Neural cell (in vitro differentiated cells): ENCODE measurements around the gene AP2A2. TPM values are rescaled to one million over a fixed set of nuclear protein-coding genes. Genes with fewer than 3 reads are reported as not detected.

Experiments
- H2AFZ ChIP-seq: fragments of 200-600, 300-800 bp; sonication (generic), shearing (Covaris generic); 2 replicates; pipeline ENCODE4 v1.6.0; 2014; ENCODE audit warnings: low read depth, mild to moderate bottlenecking, antibody characterized with exemption, low read length, moderate library complexity
- H3F3A ChIP-seq: fragments of 200-600 bp; shearing (Covaris generic); 2 replicates; pipeline ENCODE4 v1.6.1; 2016; ENCODE audit warnings: mild to moderate bottlenecking, moderate library complexity, mixed read lengths, antibody characterized with exemption, low read length; ENCODE audit not compliant: insufficient read depth, poor library complexity, severe bottlenecking
- H3K27ac ChIP-seq: fragments of 200-600, 300-800 bp; sonication (generic), shearing (Covaris generic); 2 replicates; pipeline ENCODE4 v1.5.1; 2014; ENCODE audit warnings: mild to moderate bottlenecking, low read length, moderate library complexity
- H3K27me3 ChIP-seq: fragments of 300-800, 200-600 bp; sonication (generic), shearing (Covaris generic); 2 replicates; pipeline ENCODE4 v1.6.0; 2014; ENCODE audit warnings: mild to moderate bottlenecking, low read depth, low read length, moderate library complexity; ENCODE audit not compliant: insufficient read depth
- H3K36me3 ChIP-seq: fragments of 300-800, 200-600 bp; sonication (generic), shearing (Covaris generic); 2 replicates; pipeline ENCODE4 v1.5.1; 2014; ENCODE audit warnings: mild to moderate bottlenecking, antibody characterized with exemption, low read length, moderate library complexity; ENCODE audit not compliant: insufficient read depth
- H3K4me2 ChIP-seq: fragments of 300-800, 200-600 bp; sonication (generic), shearing (Covaris generic); 2 replicates; pipeline ENCODE4 v1.6.0; 2014; ENCODE audit warnings: mild to moderate bottlenecking, low read length
- H3K4me3 ChIP-seq: fragments of 300-800, 200-600 bp; sonication (generic), shearing (Covaris generic); 2 replicates; pipeline ENCODE4 v1.5.1; 2014; ENCODE audit warnings: mild to moderate bottlenecking, low read length, moderate library complexity
- H3K79me2 ChIP-seq: fragments of 200-600 bp; shearing (Covaris generic); replicated peaks from 2 replicates; pipeline ENCODE4 v1.6.0; 2014; ENCODE audit warnings: mild to moderate bottlenecking, low read length, moderate library complexity; ENCODE audit not compliant: insufficient read depth
- H3K9ac ChIP-seq: fragments of 300-800, 200-600 bp; sonication (generic), shearing (Covaris generic); 2 replicates; pipeline ENCODE4 v1.6.1; 2016; ENCODE audit warnings: mild to moderate bottlenecking, low read length, mixed read lengths
- H3K9me2 ChIP-seq: fragments of 200-600 bp; shearing (Covaris generic); 2 replicates; pipeline ENCODE4 v1.6.1; 2016; ENCODE audit warnings: mild to moderate bottlenecking, low read length, mixed read lengths; ENCODE audit not compliant: insufficient read depth
- H3K9me3 ChIP-seq: fragments of 200-600, 300-800 bp; sonication (generic), shearing (Covaris generic); 2 replicates; pipeline ENCODE4 v1.6.1; 2016; ENCODE audit warnings: mild to moderate bottlenecking, mixed run types, low read length, moderate library complexity, mixed read lengths
- H4K20me1 ChIP-seq: fragments of 200-600 bp; shearing (Covaris generic); 2 replicates; pipeline ENCODE4 v1.6.1; 2016; ENCODE audit warnings: mild to moderate bottlenecking, mixed run types; ENCODE audit not compliant: insufficient read depth
- EP300 ChIP-seq: fragments of 450-650 bp; conservative IDR thresholded peaks from 2 replicates; pipeline ENCODE4 v1.6.1; 2014; ENCODE audit warnings: antibody characterized with exemption, mild to moderate bottlenecking, moderate library complexity; ENCODE audit not compliant: poor library complexity, severe bottlenecking
- EZH2 ChIP-seq: fragments of 200-600, 300-800 bp; shearing (Covaris generic), sonication (generic); IDR thresholded peaks from 2 replicates; pipeline ENCODE4 v1.6.1; 2014; ENCODE audit warnings: antibody characterized with exemption, low read length, borderline replicate concordance, mild to moderate bottlenecking; ENCODE audit not compliant: insufficient read depth, poor library complexity, severe bottlenecking
- MXI1 ChIP-seq: fragments of 450-650 bp; conservative IDR thresholded peaks from 2 replicates; pipeline ENCODE4 v1.6.1; 2014; ENCODE audit warnings: antibody characterized with exemption, mild to moderate bottlenecking; ENCODE audit not compliant: poor library complexity, severe bottlenecking
- POLR2AphosphoS5 ChIP-seq: IDR thresholded peaks from 2 replicates; pipeline ENCODE4 v1.6.1; 2012
- RAD21 ChIP-seq: fragments of 450-650 bp; conservative IDR thresholded peaks from 2 replicates; pipeline ENCODE4 v1.6.1; 2014; ENCODE audit warnings: antibody characterized with exemption, mild to moderate bottlenecking, moderate library complexity
- SMC3 ChIP-seq: fragments of 450-650 bp; conservative IDR thresholded peaks from 2 replicates; pipeline ENCODE4 v1.6.1; 2014; ENCODE audit warnings: antibody characterized with exemption, mild to moderate bottlenecking, moderate library complexity; ENCODE audit not compliant: poor library complexity
- TAF1 ChIP-seq: IDR thresholded peaks from 2 replicates; pipeline ENCODE4 v1.6.1; 2012; ENCODE audit warnings: low read depth
- polyA plus RNA-seq: library from polyadenylated mRNA; depleted of rRNA; stranded (reverse); fragments of >200 nt; gene quantifications from 2 replicates; pipeline ENCODE4 v1.2.3, GENCODE V29; 2014
- TF ChIP-seq, protein P1 (sequence below): fragments of 450-650 bp; IDR thresholded peaks from 2 replicates; pipeline ENCODE4 v1.5.1; 2014; ENCODE audit warnings: antibody characterized with exemption, mild to moderate bottlenecking, moderate library complexity; ENCODE audit not compliant: poor library complexity, severe bottlenecking
- TF ChIP-seq, protein P2 (sequence below): IDR thresholded peaks from 2 replicates; pipeline ENCODE4 v1.6.1; 2012; ENCODE audit warnings: borderline replicate concordance

Gene AP2A2
- polyA plus RNA-seq, 1 donor from 2014 or later = 46.5 TPM

DNA sequence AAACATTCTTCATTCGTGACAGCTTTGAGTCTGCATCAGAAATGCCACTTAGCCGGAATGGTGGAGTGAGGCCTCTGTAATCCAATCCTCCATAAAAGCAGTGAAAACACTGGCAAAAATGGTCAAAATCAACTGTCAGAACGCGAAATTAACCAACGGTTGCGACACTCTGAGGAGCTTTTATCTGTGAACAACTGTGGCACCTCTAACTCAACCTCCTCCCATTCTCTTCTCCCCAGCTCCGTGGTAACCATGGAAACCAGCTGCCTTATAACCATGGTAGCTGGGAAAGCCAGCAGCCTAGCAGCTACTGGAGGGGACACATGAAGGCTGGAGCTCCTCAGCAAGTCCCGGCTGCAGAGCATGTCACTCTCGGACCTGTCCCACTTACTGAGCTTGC, 20.3 kb downstream of the AP2A2 start:
- Histone ChIP-seq H3K79me2 (peaks cover 58% of the 10 kb centered on the region), H3K36me3 (no peaks in the 10 kb centered on the region)

DNA sequence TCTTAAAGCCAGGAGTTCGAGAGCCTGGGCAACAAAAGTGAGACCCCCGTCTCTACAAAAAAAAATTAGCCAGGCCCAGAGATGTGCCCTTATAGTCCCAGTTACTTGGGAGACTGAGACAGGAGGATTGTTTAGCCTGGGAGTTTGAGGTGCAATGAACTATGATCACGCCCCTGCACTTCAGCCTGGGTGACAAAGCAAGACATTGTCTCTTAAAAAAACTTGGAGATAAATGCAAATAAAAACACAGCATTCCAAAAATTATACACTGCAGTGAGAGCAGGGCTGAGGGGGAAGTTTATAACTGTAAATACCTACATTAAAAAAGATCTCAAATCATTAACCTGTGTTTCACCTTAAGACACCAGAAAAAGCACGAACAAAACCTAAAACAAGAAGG, 22.1 kb downstream of the AP2A2 start:
- Histone ChIP-seq H3F3A (no peaks in the 10 kb centered on the region), H2AFZ (no peak overlapping the region), H3K36me3 (no peaks in the 10 kb centered on the region), H3K9ac (no peak overlapping the region), H3K27ac (peak overlapping the region; percentile 22), H3K4me3 (no peak overlapping the region), H3K4me2 (no peak overlapping the region), H3K9me3 (peaks cover 7% of the 10 kb centered on the region), H3K9me2 (no peaks in the 10 kb centered on the region), H3K27me3 (no peaks in the 10 kb centered on the region), H4K20me1 (no peaks in the 10 kb centered on the region), H3K79me2 (peaks cover 42% of the 10 kb centered on the region)
- TF ChIP-seq POLR2AphosphoS5 (no peak), EP300 (no peak)

More for the DNA sequence above, 20.3 kb downstream of the AP2A2 start:
- Histone ChIP-seq H2AFZ (no peak overlapping the region), H3K4me2 (peak overlapping the region; percentile 60), H3F3A (no peaks in the 10 kb centered on the region), H3K4me3 (peak overlapping the region; percentile 56), H3K9me2 (no peaks in the 10 kb centered on the region), H3K27ac (peak overlapping the region; percentile 68), H4K20me1 (no peaks in the 10 kb centered on the region), H3K9ac (peak overlapping the region; percentile 34), H3K9me3 (peaks cover 7% of the 10 kb centered on the region), H3K27me3 (no peaks in the 10 kb centered on the region)
- no peak for TF ChIP-seq TAF1
- no peak for TF ChIP-seq EZH2
- TF ChIP-seq RAD21 = peak; percentile 39
- TF ChIP-seq, protein P1, sequence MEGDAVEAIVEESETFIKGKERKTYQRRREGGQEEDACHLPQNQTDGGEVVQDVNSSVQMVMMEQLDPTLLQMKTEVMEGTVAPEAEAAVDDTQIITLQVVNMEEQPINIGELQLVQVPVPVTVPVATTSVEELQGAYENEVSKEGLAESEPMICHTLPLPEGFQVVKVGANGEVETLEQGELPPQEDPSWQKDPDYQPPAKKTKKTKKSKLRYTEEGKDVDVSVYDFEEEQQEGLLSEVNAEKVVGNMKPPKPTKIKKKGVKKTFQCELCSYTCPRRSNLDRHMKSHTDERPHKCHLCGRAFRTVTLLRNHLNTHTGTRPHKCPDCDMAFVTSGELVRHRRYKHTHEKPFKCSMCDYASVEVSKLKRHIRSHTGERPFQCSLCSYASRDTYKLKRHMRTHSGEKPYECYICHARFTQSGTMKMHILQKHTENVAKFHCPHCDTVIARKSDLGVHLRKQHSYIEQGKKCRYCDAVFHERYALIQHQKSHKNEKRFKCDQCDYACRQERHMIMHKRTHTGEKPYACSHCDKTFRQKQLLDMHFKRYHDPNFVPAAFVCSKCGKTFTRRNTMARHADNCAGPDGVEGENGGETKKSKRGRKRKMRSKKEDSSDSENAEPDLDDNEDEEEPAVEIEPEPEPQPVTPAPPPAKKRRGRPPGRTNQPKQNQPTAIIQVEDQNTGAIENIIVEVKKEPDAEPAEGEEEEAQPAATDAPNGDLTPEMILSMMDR = no peak
- TF ChIP-seq EP300 = peak; percentile 52
- peak; percentile 82 for TF ChIP-seq MXI1
- peak; percentile 56 for TF ChIP-seq SMC3
- peak; percentile 33 for TF ChIP-seq POLR2AphosphoS5
- TF ChIP-seq, protein P2, sequence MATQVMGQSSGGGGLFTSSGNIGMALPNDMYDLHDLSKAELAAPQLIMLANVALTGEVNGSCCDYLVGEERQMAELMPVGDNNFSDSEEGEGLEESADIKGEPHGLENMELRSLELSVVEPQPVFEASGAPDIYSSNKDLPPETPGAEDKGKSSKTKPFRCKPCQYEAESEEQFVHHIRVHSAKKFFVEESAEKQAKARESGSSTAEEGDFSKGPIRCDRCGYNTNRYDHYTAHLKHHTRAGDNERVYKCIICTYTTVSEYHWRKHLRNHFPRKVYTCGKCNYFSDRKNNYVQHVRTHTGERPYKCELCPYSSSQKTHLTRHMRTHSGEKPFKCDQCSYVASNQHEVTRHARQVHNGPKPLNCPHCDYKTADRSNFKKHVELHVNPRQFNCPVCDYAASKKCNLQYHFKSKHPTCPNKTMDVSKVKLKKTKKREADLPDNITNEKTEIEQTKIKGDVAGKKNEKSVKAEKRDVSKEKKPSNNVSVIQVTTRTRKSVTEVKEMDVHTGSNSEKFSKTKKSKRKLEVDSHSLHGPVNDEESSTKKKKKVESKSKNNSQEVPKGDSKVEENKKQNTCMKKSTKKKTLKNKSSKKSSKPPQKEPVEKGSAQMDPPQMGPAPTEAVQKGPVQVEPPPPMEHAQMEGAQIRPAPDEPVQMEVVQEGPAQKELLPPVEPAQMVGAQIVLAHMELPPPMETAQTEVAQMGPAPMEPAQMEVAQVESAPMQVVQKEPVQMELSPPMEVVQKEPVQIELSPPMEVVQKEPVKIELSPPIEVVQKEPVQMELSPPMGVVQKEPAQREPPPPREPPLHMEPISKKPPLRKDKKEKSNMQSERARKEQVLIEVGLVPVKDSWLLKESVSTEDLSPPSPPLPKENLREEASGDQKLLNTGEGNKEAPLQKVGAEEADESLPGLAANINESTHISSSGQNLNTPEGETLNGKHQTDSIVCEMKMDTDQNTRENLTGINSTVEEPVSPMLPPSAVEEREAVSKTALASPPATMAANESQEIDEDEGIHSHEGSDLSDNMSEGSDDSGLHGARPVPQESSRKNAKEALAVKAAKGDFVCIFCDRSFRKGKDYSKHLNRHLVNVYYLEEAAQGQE = no peak

DNA sequence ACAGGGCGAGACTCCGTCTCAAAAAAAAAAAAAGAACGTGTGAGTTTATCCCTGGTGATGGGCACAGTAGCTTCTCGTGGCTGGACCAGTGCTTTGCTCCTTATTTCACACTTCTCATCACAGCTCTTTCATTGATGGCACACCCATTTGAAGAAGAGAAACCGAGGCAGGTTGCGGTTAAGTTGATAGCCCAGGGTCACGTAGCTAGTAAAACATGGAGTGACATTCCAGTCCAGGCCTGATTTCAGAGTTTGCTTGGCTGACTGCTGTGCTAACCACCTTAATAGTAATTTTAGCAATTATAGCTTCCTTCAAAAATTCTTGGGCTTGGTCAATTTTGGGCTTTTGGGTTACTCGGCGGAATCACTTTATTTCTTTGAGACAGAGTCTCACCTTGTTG, 25.8 kb downstream of the AP2A2 start:
- no peak overlapping the region for H3K4me2 ChIP-seq
- H3K9me3 ChIP-seq = peaks cover 7% of the 10 kb centered on the region
- H3K9me2 ChIP-seq = no peaks in the 10 kb centered on the region
- H3K36me3 ChIP-seq = no peaks in the 10 kb centered on the region
- TF ChIP-seq RAD21 = no peak
- TF ChIP-seq, protein P1 = no peak
- no peak for TF ChIP-seq POLR2AphosphoS5
- no peak for TF ChIP-seq EZH2
- TF ChIP-seq, protein P2 = no peak
- TF ChIP-seq TAF1 = no peak
- no peak for TF ChIP-seq EP300
- no peak for TF ChIP-seq SMC3
- TF ChIP-seq MXI1 = no peak
- H3K79me2 ChIP-seq = peaks cover 42% of the 10 kb centered on the region
- no peak overlapping the region for H3K9ac ChIP-seq
- no peaks in the 10 kb centered on the region for H3F3A ChIP-seq
- H3K27ac ChIP-seq = no peak overlapping the region
- H2AFZ ChIP-seq = no peak overlapping the region
- no peak overlapping the region for H3K4me3 ChIP-seq
- peaks cover 4% of the 10 kb centered on the region for H4K20me1 ChIP-seq
- H3K27me3 ChIP-seq = no peaks in the 10 kb centered on the region
